Endothelial cell of umbilical vein (primary cell): ENCODE results near the gene TECPR2. TPM values are rescaled to one million over a fixed set of nuclear protein-coding genes. Genes with fewer than 3 reads are reported as not detected.

Experiments used
- BruUV-seq: library from RNA; stranded (reverse); fragments of 400-500 nt; replicated peaks from 2 replicates; lab custom pipeline; 2021; lab: Mats Ljungman, UMichigan
- CTCF ChIA-PET: fragments of 300-600, 350-600 bp; sonication (Branson Sonifier 250); formaldehyde crosslinking; loops from one replicate; lab custom pipeline; 2021; ENCODE audit warnings: antibody characterized with exemption, inconsistent platforms; lab: Charles Lee
- POLR2A ChIA-PET: fragments of 300-600, 350-600 bp; sonication (Branson Sonifier 250); formaldehyde crosslinking; loops from one replicate; lab custom pipeline; 2021; ENCODE audit warnings: antibody characterized with exemption, inconsistent platforms; lab: Charles Lee
- DNase-seq: peaks from one replicate; pipeline ENCODE4 v3.0.0-alpha.2; 2011; ENCODE audit warnings: low read depth, low spot score
- FAIRE-seq: peaks from 2 replicates; lab custom pipeline; 2011; peaks lifted over from hg19 to GRCh38; lab: Jason Lieb, UNC
- H2AFZ ChIP-seq: 2 replicates; pipeline ENCODE4 v1.6.0; 2012; ENCODE audit warnings: low read depth, low read length, control low read depth, inconsistent platforms
- H3K27ac ChIP-seq: 2 replicates; pipeline ENCODE4 v1.5.1; 2011; ENCODE audit warnings: low read depth, mild to moderate bottlenecking, control low read depth, low read length, moderate library complexity; ENCODE audit not compliant: insufficient read depth
- H3K27me3 ChIP-seq, 2 experiments: 2 replicates each; pipeline versions ENCODE4 v1.6.0 to v1.6.1; 2011; ENCODE audit warnings: low read length in 2 of 2, mixed read lengths in 1 of 2; ENCODE audit not compliant: control insufficient read depth in 2 of 2, insufficient read depth in 2 of 2
- H3K36me3 ChIP-seq, 2 experiments: 2 replicates in 1 of 2; 3 replicates in 1 of 2; pipeline ENCODE4 v1.5.1; 2011; ENCODE audit warnings: low read length in 2 of 2, mild to moderate bottlenecking in 1 of 2, moderate library complexity in 1 of 2; ENCODE audit not compliant: control insufficient read depth in 2 of 2, insufficient read depth in 2 of 2; ENCODE audit errors: extremely low read depth in 1 of 2
- H3K4me1 ChIP-seq: 3 replicates; pipeline ENCODE4 v1.5.1; 2011; ENCODE audit warnings: mild to moderate bottlenecking, low read length; ENCODE audit not compliant: control insufficient read depth, insufficient read depth; ENCODE audit errors: extremely low read depth
- H3K4me2 ChIP-seq: 2 replicates; pipeline ENCODE4 v1.6.1; 2011; ENCODE audit warnings: low read length, control low read depth, mixed read lengths; ENCODE audit not compliant: insufficient read depth
- H3K4me3 ChIP-seq, 3 experiments: fragments of 200-600 bp in 1 of 3; sonication (generic), shearing (Covaris generic) in 1 of 3; replicated peaks in 1 of 3; 2 replicates each; pipeline ENCODE4 v1.5.1; 2011 to 2016; ENCODE audit warnings: control low read depth in 3 of 3, low read length in 3 of 3, mild to moderate bottlenecking in 2 of 3, inconsistent platforms in 1 of 3, low read depth in 1 of 3, moderate library complexity in 1 of 3; ENCODE audit not compliant: insufficient read depth in 1 of 3
- H3K79me2 ChIP-seq: 2 replicates; pipeline ENCODE4 v1.6.0; 2012; ENCODE audit warnings: low read length, inconsistent platforms; ENCODE audit not compliant: control insufficient read depth, insufficient read depth
- H3K9ac ChIP-seq: replicated peaks from 2 replicates; pipeline ENCODE3; 2011; ENCODE audit warnings: low read length, control low read depth; ENCODE audit not compliant: insufficient read depth; ENCODE audit errors: extremely low read depth
- H3K9me1 ChIP-seq: replicated peaks from 3 replicates; pipeline ENCODE4 v1.6.0; 2011; ENCODE audit warnings: mild to moderate bottlenecking, low read length; ENCODE audit not compliant: control insufficient read depth, insufficient read depth; ENCODE audit errors: extremely low read depth
- H3K9me3 ChIP-seq: replicated peaks from 2 replicates; pipeline ENCODE4 v1.5.1; 2012; ENCODE audit warnings: low read length, inconsistent platforms; ENCODE audit not compliant: control insufficient read depth, insufficient read depth
- H4K20me1 ChIP-seq: replicated peaks from 2 replicates; pipeline ENCODE3; 2011; ENCODE audit warnings: mild to moderate bottlenecking, low read length; ENCODE audit not compliant: control insufficient read depth, insufficient read depth; ENCODE audit errors: extremely low read depth
- EZH2 ChIP-seq: IDR thresholded peaks from 2 replicates; pipeline ENCODE4 v1.6.1; 2012; ENCODE audit warnings: borderline replicate concordance, low read depth, mild to moderate bottlenecking, moderate library complexity, low read length, inconsistent platforms; ENCODE audit not compliant: severe bottlenecking
- FOS ChIP-seq: IDR thresholded peaks from 2 replicates; pipeline ENCODE4 v1.6.1; 2011; ENCODE audit warnings: mild to moderate bottlenecking, low read length, moderate library complexity, borderline replicate concordance; ENCODE audit not compliant: insufficient read depth
- GATA2 ChIP-seq: IDR thresholded peaks from 2 replicates; pipeline ENCODE4 v1.7.0; 2011; ENCODE audit warnings: low read depth, mild to moderate bottlenecking, moderate library complexity, mixed read lengths, low read length; ENCODE audit not compliant: insufficient read length, insufficient read depth
- JUN ChIP-seq: IDR thresholded peaks from 2 replicates; pipeline ENCODE4 v1.6.1; 2011; ENCODE audit warnings: borderline replicate concordance, low read depth; ENCODE audit not compliant: insufficient read length, insufficient read depth
- MAX ChIP-seq: IDR thresholded peaks from 2 replicates; pipeline ENCODE4 v1.6.1; 2011; ENCODE audit not compliant: insufficient read depth, insufficient read length
- MYC ChIP-seq: IDR thresholded peaks from one replicate; pipeline ENCODE4 v1.6.1; 2011; ENCODE audit warnings: mild to moderate bottlenecking, low read depth, low read length
- POLR2A ChIP-seq: IDR thresholded peaks from 2 replicates; pipeline ENCODE4 v1.6.1; 2012; ENCODE audit warnings: low read depth, mild to moderate bottlenecking, control low read depth, low read length
- POLR2AphosphoS5 ChIP-seq: IDR thresholded peaks from 2 replicates; pipeline ENCODE4 v1.6.1; 2012; ENCODE audit warnings: low read depth, mild to moderate bottlenecking, control low read depth, low read length, moderate library complexity; ENCODE audit not compliant: insufficient read depth
- dilution Hi-C: fragments of 300-500 bp; cut with MboI; formaldehyde crosslinking; loops from one replicate; pipeline ENCODE4 v1.15.0; 2019; ENCODE audit warnings: low sequenced_read_pairs; ENCODE audit not compliant: extremely low pct_ligation_motif_present
- intact Hi-C: fragments of 100-400 bp; cut with micrococcal nuclease; formaldehyde crosslinking; loops from one replicate; pipeline ENCODE4 v1.10.0; 2022
- polyA plus RNA-seq, 4 experiments: library from polyadenylated mRNA; depleted of rRNA in 3 of 4; stranded (reverse) in 3 of 4; unstranded in 1 of 4; fragments of >200 nt; gene quantifications; 2 replicates each; pipeline versions ENCODE4 v1.2.1 to v1.2.3, GENCODE V29; 2011 to 2012; ENCODE audit warnings: missing spikeins in 1 of 4
- total RNA-seq: library from RNA; stranded (reverse); gene quantifications from 2 replicates; pipeline ENCODE4 v1.2.3, GENCODE V29; 2021
- TF ChIP-seq, protein P1 (sequence below), 2 donors: IDR thresholded peaks; 1 replicate in 1 of 2; 2 replicates in 1 of 2; pipeline ENCODE4 v1.5.1; 2011; ENCODE audit warnings: low read length in 2 of 2, mild to moderate bottlenecking in 2 of 2, moderate library complexity in 2 of 2, control low read depth in 1 of 2, inconsistent platforms in 1 of 2, low read depth in 1 of 2; ENCODE audit not compliant: insufficient read depth in 1 of 2; ENCODE audit errors: extremely low read depth in 1 of 2

Gene TECPR2
- total and polyA plus RNA-seq, 2 donors (not counting 3 experiments of a cell fraction or from before 2014, with no cell fraction given), result 8.9 to 21.5 TPM

DNA sequence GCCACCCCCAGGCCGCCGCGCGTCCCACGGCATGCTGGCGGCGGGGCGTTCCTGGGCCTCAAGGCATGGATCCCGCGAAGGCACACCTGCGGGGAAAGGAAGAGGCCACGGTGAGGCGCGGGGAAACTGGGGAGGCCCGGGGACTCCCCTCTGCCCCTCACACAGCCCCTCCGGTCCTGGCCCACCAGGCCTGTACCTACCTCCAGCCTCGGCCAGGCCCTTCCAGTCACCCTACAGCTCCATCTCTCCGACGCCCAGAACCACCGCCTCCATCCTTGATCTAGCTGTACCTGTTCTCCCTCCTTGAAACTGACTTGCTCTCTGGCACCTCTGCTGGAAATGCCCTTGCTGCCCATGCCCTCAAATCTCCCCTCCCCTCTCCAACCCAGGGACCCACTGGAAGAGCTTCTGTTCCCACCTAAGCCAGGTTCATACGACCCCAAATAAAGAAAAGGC, 145.1 kb downstream of the TECPR2 start:
- BruUV-seq, result no TSS peak
- no peak overlapping the region for H3K4me2 ChIP-seq

More for the DNA sequence above, 145.1 kb downstream of the TECPR2 start:
- no peak for TF ChIP-seq FOS
- TF ChIP-seq POLR2A, result no peak
- TF ChIP-seq, protein P1, sequence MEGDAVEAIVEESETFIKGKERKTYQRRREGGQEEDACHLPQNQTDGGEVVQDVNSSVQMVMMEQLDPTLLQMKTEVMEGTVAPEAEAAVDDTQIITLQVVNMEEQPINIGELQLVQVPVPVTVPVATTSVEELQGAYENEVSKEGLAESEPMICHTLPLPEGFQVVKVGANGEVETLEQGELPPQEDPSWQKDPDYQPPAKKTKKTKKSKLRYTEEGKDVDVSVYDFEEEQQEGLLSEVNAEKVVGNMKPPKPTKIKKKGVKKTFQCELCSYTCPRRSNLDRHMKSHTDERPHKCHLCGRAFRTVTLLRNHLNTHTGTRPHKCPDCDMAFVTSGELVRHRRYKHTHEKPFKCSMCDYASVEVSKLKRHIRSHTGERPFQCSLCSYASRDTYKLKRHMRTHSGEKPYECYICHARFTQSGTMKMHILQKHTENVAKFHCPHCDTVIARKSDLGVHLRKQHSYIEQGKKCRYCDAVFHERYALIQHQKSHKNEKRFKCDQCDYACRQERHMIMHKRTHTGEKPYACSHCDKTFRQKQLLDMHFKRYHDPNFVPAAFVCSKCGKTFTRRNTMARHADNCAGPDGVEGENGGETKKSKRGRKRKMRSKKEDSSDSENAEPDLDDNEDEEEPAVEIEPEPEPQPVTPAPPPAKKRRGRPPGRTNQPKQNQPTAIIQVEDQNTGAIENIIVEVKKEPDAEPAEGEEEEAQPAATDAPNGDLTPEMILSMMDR (IDR thresholded peaks at IDR 0.05; ENCODE audit: extremely low read depth in 1 of 2, insufficient read depth in 1 of 2, low read depth in 1 of 2, low read length in 2 of 2), result no peak
- no peak for TF ChIP-seq MAX
- no peak for TF ChIP-seq EZH2
- no peak for TF ChIP-seq JUN
- no peak for TF ChIP-seq POLR2AphosphoS5
- no peak for TF ChIP-seq GATA2
- TF ChIP-seq MYC, result no peak
- H4K20me1 ChIP-seq, result no peaks in the 10 kb centered on the region
- H3K9me1 ChIP-seq, result no peaks in the 10 kb centered on the region
- DNase-seq, result no peak
- H3K4me1 ChIP-seq, result peaks cover 20% of the 10 kb centered on the region
- H3K4me3 ChIP-seq, result no peak overlapping the region
- peaks cover 3% of the 10 kb centered on the region for H3K79me2 ChIP-seq
- intact Hi-C loops (loop anchor here (2.0 to 10.0 kb wide), 2 partner anchors 69 to 143 kb away; partner anchors contain the start of genes CINP and TECPR2), dilution Hi-C loops (loop anchor here (10.0 kb wide), 1 partner anchor 63 kb away; no protein-coding TSS in a partner anchor)
- ChIA-PET CTCF (interaction anchor here (0.8 kb wide), 1 partner anchor 70 kb away, joined by 7 read pairs; no protein-coding TSS in a partner anchor), POLR2A (no interaction called here)
- peaks cover 0 to 2% of the 10 kb centered on the region in 2 experiments for H3K36me3 ChIP-seq
- H2AFZ ChIP-seq, result no peak overlapping the region
- no peak for FAIRE-seq
- H3K9me3 ChIP-seq, result no peaks in the 10 kb centered on the region
- no peak overlapping the region for H3K9ac ChIP-seq
- H3K27me3 ChIP-seq, result no peaks in the 10 kb centered on the region
- no peak overlapping the region for H3K27ac ChIP-seq
